Activated T-cell treated with anti-CD3 and anti-CD28 coated beads, Interleukin-2, amount 50 U/mL, for 1 hour (primary cell): ENCODE measurements around the gene SCN5A.

Source experiments
- DNase-seq: peaks from one replicate; pipeline ENCODE4 v3.0.0-alpha.2; 2020

Gene SCN5A

DNA sequence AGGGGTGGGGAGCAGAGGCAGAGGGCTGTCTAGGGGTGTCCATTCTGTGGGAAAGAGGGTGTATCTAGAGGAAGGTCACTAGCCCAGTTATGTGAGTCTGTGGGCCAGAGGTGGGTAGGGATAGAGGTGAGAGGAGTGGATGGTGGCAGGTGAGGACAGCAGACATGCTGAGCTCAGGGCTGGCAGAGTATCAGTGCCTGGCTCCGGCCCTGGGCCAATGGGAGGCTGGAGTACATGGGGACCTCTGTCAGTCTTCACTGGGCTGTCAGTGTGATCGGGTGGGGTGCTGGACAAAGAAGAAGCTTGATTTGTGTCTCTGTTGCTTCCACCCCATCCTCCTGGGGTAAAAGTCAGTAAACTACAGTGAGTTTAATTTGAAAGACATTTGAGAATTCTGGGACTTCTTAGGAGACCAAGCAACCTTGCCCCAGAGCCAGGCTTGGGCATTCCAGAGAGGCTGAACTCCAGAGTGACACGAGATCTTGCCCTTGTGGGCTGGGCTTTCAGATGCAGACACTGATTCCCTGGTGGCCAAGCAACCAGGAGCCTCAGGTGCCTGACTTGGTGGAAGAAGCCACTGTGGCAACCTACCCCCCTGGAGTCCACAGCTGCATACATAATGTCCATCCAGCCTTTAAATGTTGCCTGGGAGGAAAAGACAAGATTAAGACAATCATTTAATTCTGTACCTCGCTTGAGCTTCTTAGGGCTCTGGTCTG is 92.7 kb downstream of the SCN5A start:
- DNase-seq = no peak

DNA sequence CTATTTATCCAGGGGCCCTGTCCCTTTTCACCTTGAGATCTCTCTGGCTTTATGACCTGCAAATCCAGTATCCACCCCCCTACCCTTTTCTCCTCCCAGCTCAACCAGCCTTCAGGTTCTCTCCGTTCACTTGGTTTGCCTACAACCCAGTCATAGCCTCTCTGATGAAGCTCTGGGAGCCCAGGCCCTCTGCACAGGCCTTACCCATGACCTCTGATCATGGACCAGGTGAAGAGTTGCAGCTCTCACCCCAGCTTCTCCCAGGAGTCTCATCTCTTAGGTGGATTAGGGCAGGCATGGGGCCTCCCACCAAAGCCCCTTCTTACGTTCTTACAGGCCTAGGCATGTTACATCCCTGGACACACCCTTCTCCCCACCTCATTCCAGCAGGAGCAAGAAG is 93.6 kb downstream of the SCN5A start:
- DNase-seq = no peak

DNA sequence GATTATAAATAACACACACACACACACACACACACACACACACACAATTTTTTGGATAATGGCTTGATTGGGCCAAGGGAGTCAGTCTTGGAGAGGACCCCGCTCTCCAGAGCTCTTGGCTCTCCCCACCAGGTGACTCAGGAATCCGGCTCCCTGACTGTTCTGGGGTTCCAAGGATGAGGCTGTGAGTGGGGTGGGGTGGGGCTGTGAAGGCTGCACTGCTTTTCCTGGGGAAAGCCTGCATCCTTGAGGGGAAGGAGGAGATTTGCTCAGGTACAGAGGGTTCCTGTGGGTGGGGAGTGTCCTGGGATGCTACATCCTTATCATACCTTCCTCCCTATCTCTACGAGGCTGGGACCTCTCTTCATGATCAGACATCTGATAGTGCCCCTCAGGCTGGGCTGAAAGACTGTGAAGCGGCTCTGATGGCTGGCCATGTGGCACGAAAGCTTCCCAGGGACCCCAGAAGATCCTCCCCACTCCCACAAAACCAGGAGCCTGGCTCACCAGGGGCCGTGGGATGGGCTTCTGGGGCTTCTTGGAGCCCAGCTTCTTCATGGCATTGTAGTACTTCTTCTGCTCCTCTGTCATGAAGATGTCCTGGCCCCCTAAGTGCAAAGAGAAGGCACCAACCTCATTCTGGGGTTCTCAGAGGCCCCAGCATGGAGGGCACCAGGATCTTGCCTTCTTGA is 94.2 kb downstream of the SCN5A start:
- no peak for DNase-seq

DNA sequence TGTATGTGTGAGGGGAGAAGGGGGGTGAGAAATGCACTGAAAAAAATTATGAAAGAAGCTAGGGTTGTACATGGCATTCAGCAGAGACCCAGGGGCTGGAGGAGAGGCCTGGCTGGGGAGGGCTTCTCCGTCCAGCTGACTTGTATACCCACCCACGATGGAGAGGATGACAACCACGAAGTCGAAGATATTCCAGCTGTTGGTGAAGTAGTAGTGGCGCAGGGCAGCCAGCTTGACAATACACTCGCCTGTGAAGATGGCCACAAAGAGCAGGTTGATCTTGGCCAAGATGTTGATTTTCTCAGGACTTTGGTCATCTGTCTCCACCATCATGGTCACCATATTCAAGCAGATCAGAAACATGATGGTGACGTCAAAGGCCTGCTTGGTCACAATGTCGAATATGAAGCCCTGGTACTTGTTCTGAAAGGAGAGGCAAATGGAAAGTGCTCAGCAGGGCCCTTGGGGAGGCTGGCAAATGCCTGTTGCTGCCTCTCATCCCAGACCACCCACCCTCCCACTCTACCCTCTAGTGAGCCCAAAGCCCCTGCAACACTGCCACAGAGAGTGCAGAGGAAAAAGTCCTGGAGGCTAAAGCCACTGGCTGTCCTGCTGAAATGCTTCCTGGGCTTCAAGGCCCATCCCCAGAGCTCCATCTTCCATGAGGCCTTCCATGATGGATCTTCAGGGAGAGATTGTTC is 95.2 kb downstream of the SCN5A start:
- no peak for DNase-seq

DNA sequence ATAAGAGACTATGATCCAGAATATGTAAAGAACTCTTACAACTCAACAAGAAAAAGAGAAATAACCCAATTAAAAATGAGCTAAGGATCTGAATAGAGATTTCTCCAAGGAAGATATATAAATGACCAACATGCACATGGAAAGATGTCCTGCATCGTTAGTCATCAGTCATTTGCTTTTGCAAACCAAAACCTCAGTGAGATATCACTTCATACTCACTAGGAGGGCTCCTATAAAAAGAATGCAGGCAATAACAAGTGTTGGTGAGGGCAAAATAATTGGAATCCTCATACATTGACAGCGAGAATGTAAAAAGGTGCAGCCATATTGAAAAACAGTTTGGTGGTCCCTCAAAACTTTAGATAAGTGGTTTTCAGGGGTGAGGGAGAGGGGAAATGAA is 96.4 kb downstream of the SCN5A start:
- no peak for DNase-seq

DNA sequence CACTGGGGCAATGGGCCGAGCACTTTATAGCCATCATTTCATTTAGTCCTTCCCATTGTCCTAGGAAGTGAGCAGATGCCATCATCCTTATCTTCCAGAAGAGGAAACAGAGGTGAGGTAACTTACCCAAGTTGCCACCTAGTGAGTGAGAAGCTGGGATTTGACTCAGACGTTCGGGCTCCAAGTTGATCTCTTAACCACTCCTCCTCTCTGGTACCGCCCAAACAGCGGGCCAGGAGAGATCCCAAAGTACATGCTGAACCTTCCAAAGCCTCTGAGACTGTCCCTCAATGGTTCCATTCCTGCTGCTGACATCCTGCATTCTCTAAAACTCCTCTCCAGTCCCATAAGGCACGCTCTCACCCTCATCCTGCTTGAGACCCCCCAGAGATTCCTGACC is 97.1 kb downstream of the SCN5A start:
- DNase-seq = no peak

DNA sequence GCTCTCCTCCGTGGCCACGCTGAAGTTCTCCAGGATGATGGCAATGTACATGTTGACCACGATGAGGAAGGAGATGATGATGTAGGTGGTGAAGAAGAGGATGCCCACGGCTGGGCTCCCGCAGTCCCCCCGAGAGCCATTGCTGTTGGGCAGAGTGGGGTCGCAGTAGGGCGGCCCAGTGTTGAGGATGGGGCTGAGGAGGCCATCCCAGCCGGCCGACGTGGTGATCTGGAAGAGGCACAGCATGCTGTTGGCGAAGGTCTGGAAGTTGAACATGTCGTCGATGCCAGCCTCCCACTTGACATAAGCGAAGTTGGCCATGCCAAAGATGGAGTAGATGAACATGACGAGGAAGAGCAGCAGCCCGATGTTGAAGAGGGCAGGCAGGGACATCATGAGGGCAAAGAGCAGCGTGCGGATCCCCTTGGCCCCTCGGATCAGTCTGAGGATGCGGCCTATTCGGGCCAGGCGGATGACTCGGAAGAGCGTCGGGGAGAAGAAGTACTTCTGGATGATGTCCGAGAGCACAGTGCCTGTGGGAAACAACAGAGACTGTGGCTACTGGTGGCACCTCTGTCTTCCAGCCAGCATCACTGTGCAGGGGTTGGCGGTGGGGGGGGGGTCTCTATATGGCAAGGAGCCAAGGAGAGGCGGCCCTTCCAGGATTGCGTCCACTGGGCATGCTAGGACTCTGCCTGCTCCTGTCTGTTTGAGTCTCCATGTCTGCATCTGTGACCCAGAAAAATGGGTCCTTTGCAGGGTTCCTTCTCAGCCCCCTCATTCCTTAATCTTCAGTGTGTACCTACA is 98.3 kb downstream of the SCN5A start:
- no peak for DNase-seq

DNA sequence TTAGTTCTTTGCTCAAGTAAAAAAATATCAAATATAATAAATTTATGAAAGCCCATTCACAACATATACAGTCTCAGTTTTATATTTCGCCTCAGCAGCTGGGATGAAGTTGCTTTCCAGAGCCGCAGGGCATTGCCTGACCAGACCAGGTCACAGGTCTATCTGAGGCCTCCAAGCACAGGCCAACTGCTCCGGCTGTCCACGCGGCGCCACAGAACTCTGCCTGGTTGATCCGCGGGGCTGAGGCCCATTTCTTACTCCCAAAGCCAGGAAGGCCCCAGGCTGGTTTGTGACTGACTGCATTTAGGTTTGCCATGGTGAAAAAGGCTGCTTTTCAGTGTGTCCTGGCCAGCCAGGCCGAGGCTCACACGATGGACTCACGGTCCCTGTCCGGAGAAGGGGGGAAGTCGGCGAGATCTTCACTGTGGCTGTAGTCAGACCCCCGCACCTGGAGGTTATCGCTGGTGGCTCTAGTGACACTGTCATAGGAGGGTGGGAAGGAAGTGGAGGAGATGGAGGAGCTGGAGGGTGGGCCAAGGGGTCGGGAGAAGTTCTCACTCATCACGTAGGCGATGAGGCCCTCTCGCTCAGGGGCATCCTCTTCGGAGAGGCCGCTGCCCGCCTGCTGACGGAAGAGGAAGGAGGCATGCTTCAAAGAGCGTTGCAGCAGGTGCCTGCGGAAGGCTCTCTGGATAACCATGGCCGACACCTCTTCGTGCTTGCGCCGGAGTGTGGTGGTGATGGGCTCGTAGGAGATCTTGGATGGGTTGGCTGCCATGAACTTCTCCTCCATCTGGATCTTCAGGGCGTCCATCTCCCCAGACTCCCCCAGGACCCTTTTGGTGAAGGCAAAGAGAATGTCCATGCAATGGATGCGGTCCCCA is 99.3 kb downstream of the SCN5A start:
- no peak for DNase-seq

DNA sequence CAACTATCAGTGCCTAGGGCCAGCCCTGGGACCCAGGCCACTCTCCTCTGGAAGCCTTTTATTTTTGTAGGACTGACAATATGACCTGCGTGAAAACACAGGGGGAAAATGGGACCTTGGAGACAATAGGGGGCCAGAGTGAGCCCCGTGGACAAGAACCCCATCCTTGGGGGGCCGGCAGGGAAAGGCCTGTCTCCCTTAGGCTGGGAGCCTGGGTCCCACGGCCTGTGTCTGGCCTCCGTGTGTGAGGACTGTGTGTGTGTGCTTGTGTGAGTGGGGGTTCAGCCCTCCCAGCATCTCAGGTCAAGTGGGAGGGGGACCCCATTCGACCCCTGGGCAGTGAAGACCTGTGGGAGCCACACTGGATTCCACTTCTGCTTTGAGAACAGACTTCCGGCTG is 100.0 kb downstream of the SCN5A start:
- DNase-seq = no peak

DNA sequence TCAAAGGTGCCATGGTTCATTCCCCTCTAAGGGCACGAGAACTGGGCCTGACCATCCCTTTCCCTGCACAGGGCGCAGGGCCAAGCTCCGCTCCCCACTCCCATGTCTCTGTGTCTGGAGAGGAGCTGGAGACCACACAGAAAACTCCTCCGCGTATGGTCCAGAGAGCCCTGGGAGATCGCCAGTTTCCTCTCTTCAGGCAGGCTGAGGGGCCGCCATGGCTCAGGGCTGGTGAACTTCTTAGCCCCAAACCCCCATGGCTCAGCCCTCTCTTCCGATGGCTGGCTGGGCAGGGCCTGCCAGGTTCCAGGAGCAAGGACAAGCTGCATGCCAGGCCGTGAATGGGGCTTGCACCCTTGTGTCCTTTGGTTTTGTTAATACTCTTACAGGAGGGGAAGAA is 100.4 kb downstream of the SCN5A start:
- no peak for DNase-seq

DNA sequence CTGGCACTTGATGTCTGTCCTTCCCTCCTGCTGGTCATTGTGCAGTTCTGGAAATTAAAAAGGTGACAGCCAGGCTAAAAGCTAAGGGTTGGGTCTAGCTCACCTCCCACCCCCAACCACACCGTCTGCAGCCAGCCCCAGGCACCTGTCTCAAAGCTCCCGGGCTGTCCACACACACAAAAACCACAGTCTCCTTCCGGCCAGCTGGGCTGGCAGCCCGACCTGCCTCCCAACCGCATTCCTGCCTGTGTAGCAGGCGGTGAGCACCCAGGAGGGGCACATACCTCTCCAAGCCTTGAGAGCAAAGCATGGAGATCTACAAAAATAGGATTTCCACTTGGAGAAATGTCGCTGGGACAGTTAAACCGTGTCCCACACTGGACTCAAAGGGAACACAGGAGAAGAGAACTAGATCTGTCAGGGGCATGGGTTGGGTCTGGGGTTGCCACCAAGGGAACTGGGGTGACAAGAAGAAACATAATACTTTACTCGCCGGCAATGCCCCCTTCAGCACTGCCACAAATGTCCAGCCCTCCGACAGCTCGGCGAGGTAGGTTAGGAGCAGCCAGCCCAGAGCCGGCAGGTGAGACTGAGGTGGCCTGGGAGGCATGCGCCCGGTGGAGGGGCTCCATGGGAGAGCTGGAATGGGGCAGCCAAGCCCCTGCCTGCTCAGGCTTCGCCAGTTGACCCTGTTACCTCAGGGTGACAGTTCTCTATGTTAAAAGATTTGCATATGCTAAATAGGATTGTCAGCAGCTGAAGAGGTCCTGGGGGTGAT is 101.1 kb downstream of the SCN5A start:
- DNase-seq = no peak

DNA sequence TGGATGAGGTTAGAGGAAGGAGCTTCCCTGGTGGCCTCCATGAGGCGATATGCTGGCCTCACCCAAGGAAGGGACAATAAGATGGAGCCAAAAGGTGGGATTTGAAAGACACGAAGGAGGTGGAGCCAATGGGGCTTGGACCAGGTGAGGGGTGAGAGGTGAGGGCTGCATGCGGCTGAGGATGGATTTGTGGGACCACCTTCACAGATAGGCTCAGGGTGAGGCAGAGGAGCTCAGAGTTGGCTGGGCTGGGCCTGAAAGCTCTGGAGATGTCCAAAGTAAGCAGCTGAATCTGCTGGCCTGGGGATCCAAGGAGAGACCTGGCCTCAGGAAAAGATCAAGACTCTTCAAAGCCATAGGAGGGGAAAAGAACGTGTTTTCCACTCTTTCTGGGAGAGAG is 103.5 kb downstream of the SCN5A start:
- no peak for DNase-seq

DNA sequence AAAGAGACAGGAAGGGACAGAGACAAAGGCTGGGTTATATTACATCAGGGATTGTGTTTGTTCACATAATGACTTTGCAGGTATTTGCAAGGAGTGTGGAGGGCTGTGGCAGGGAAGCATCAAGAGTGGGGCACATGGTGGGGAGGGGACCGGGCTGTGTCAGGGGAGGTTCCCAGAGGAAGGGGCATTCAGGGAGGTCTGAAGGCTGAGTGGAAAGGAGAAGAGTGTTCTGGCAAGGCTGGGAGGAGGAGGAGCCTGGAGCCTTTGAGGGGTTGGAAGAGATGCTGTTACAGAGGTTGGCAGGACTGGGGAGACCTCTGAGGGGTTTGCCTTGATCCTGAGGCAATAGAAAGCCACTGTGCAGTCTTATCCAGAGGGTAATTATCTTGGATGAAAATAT is 103.9 kb downstream of the SCN5A start:
- no peak for DNase-seq

DNA sequence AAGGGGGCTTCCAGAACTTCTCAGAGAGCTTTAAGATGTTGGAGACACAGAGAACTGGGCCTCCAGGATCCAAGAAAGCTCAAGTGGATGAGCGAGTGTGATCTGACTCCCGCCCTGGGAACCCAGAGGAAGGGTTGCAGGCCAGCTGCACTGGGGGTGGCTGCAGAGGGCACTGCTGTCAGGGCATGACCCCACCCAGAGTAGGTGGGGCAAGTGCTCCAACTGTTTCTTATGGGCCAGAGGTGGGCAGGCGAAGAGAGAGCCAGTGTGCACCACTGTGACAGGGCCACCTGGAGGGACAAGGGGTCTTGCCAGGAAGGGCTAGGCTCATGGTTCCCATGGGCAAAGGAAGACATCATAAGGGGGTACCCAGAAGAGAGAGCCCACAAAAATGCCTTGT is 104.6 kb downstream of the SCN5A start:
- no peak for DNase-seq

DNA sequence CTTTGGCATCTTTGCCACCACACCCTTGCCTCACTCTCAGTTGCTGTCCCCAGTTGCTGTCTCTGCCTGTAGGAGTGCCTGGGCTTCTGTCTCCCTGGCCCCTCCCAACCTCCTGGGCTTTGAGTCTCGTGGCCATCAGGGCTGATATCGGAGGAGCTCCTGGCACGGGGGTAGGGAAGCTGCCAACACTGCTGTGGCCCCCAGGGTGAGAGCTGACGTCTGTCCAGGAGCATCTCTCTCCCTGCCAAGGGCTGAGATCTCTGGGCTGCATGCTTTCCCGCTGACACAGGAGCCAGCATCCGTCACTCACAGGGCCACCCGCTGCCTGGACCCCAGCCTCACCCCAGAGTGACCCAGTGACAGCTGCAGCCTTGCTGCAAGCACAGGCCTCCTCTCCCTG is 105.9 kb downstream of the SCN5A start:
- no peak for DNase-seq

DNA sequence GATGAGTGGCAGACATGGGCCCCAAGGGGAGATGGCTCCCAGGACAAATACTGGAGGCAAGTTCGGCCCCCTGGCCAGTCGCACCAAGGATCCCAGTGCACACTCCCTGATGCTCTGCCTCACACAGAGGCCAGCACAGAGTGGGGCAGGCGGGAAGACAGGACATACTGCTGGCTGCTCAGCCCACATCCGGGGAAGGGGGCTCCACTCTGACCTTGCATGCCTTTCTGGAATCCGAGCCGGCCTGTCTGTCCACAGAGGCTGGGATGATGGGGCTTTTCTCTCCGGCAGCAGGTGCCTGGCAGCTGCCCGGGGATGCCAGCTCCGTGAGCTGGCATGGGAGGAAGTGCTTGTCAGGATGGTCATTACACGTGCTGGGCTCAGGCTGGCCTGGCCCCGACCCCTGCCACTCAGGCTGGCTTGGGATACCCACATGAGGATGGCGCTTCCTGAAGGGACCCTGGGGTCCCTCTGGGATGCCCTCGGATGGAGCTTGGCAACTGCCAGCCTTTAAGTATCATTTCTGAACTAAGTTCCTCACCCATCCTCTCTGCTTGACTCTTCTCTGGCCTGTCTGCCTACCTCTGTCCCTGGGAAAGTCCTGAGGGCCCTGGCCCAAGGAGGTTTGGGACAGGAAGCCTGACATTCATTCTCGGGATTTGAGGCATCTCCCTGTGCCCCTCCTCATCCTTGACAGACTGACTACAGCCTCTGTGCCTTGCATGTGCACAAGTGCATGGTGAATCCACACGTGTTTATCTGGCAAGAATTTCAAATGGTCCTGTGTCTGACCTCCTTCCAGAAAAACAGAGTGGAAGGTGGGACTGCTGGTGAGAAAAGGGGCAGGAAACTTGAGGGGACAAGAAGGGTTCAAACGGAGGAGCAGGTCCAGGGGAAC is 106.8 kb downstream of the SCN5A start:
- DNase-seq = no peak

DNA sequence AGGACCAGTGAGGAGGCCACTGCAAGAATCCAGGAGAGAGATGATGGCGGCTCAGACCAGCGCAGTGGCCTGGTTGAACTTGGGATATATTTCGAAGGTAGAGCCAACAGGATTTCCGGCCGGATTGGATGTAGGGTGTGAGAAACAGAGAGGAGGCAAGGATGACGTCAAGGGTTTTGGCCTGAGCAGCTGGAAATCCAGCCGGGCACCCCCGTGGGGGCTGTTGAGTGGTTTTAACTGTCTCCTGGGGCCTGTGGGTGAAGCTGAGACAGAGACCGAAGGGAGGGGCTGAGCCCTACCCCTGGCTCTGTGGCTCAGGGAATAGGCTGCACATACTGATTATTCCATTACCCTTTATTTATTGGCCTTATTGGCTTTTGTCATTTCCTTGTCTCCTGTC is 107.7 kb downstream of the SCN5A start:
- DNase-seq = no peak

DNA sequence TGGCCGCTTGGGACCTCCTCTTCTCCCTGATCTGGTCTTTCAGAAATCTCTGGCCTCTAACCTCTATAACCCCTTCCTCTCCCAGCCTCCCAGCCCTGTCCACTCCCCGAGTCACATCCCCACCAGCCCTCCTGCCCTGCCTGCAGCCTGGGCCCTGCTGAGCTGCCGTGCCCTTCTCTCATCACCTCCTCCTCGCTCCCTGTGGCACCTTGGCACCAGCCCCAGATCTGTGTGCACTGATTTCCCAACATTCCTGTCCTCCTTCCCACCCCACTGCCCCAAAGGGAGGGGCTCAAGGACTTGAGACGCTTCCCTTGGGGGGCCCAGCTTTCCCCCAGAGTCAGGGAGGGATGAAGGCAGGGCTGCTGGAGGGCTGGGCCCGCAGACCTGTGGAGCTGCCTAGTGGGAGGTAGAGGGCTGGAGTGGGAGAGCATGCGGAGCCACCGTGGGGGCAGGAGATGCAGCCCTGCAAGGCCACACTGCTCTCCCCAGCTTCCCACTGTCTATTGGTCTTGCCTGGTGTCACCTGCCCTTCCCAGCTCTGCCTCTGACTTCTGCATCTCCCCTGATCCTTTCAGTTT is 110.6 kb downstream of the SCN5A start:
- DNase-seq = no peak

DNA sequence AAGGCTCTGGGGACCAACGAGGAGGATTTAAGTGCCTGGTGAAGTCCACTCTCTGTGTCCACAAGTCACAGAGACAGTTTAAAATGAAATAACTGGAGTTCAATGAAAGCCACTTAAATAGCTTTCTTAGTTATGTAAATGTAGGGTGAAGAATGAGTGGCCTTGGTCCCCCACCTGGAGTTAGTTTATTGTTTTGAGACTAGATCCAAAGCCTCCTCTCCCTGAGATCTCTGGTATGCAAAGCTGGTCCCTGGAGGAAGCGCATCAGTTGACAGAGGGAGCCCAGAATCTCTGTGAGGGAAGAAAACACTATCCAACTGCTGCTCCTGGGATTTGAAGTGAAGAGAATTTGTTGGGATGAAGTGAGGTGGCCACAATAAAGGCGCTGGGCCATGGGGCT is 112.8 kb downstream of the SCN5A start:
- no peak for DNase-seq

DNA sequence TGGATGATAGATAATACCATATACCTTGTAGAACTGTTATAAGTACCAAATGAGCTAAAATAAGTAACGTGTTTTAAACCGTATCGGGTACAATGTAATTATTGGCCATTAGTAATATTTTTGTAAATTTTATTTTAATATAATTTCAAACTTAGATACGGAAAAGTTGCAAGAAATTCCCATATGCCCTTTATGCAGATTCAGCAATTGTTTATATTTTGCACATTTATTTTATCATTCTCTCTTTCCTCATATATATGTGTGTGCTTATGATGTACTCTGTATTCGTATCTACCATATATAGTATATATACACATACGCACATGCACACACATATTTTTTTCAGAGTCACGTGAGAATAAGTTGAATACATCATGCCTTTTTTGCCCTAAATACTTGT is 114.9 kb downstream of the SCN5A start:
- DNase-seq = no peak
